Heart left ventricle (tissue), 13 donors: ENCODE measurements around the gene ATP2B2.

Experiments used
- POLR2A ChIP-seq, 2 donors: fragments of 450-650 bp; IDR thresholded peaks; one replicate each; pipeline ENCODE4 v1.6.1; 2017; ENCODE audit warnings: antibody characterized with exemption in 2 of 2, mild to moderate bottlenecking in 2 of 2, moderate library complexity in 2 of 2
- TF ChIP-seq, protein P1 (sequence below), 12 donors: fragments of 200-600 bp; sonication (generic) in 4 of 12; IDR thresholded peaks; one replicate each; pipeline versions ENCODE4 v1.5.0 to v1.8.0; 2018 to 2022; ENCODE audit warnings: antibody characterized with exemption in 12 of 12, mild to moderate bottlenecking in 5 of 12
- donor health status: ischemic (EF 13 %, LVEDD 7.1; RV severe dilation, severe dysfunction).
- donor health status: DM: no; HTN: yes; CAD: no.
- donor health status: DM: no; HTN: no; CAD: no.
- donor health status: ischemic (EF 25% LVEDD 6.9; RV normal size, moderate dysfunction).
- donor health status: ischemic (EF 25% LVEDD 5.7; RV mildly dilated, moderate dysfunction).
- donor health status: ischemic (EF 35%, LVEDD 5.7; RV mildly dilated, moderate dysfunction).
- donor health status: nonischemic (EF 11% LVEDD 7.7; RV severe dilation, severe dysfunction).
- donor health status: DM: yes; HTN: yes; CAD: no.
- donor health status: PGD.
- donor health status: ischemic (EF 29% LVEDD 5.4; RV normal size, mild dysfunction).
- donor health status: nonischemic (EF 23%, LVEDD 6.1; RV moderate dilation, normal function).

DNA sequence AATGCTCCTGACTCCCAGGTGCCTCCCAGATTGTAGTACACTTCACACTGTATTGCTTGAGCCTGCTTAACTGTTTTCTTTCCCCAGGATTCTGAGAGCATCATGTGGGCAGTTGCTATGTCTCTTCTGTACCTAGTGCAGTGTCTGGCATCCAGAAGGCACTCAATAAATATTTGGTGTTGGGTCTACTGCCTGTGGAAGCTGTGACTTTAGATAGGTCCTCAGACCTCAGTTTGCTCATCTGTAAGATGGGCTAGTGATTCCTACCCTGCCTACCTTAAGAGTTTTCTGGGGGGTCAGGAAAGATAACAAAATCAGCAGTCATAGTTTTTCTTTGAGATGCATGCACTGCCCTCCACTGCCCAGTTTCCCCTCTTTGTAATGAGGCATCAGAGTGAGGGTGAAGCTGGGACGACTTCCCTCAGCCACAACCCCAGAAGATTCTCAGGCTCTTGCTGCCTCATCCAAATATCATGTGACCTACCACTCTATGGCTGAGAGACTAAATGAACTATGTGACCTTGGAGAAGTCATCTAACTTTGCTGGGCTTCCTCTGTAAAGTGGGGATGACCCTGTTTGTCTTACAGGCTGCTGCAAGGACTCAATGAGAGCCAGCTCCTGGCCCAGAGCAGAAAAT, 50.4 kb downstream of the ATP2B2 start:
- TF ChIP-seq POLR2A (IDR thresholded peaks at IDR 0.05), result no peak
- TF ChIP-seq, protein P1, sequence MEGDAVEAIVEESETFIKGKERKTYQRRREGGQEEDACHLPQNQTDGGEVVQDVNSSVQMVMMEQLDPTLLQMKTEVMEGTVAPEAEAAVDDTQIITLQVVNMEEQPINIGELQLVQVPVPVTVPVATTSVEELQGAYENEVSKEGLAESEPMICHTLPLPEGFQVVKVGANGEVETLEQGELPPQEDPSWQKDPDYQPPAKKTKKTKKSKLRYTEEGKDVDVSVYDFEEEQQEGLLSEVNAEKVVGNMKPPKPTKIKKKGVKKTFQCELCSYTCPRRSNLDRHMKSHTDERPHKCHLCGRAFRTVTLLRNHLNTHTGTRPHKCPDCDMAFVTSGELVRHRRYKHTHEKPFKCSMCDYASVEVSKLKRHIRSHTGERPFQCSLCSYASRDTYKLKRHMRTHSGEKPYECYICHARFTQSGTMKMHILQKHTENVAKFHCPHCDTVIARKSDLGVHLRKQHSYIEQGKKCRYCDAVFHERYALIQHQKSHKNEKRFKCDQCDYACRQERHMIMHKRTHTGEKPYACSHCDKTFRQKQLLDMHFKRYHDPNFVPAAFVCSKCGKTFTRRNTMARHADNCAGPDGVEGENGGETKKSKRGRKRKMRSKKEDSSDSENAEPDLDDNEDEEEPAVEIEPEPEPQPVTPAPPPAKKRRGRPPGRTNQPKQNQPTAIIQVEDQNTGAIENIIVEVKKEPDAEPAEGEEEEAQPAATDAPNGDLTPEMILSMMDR (IDR thresholded peaks at IDR 0.05), result no peak
